ENCODE data around the gene NAB2. TPM values are rescaled to one million over a fixed set of nuclear protein-coding genes. Genes with fewer than 3 reads are reported as not detected.

The NAB2 gene
- total RNA-seq, 2 donors from 2014 or later = 19.0 to 65.5 TPM

DNA sequence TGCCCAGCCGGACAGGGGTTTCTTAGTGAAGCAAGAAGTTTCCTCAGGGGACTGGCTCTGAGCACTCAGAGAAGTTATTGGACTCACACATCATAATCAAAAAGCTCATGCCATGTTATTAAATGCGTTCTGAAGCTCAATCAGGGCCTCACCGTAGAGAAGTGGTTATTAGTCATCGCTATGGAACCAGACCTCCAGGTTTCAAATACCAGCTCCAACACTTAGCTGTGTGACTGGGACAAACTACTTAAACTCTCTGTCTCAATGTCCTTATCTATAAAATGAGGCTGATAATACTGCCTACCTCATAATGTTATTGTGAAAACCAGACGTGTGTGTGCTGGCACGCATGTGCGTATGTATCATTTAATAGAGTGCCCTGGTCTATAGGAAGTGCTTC lies 14.9 kb downstream of the NAB2 start:
- 91% methylated on average over 7 of the region's 7 CpGs for WGBS
- no peaks in the 10 kb centered on the region for H3K4me1 ChIP-seq (replicated peaks)

GRCh38 chr12:57104292-57104910 lies 15.5 kb downstream of the NAB2 start:
- 95% methylated on average over 11 of the region's 12 CpGs for WGBS
- no peaks in the 10 kb centered on the region for H3K9me3 ChIP-seq
- TF ChIP-seq POLR2A (IDR thresholded peaks at IDR 0.05) = no peak
- TF ChIP-seq, protein P1, sequence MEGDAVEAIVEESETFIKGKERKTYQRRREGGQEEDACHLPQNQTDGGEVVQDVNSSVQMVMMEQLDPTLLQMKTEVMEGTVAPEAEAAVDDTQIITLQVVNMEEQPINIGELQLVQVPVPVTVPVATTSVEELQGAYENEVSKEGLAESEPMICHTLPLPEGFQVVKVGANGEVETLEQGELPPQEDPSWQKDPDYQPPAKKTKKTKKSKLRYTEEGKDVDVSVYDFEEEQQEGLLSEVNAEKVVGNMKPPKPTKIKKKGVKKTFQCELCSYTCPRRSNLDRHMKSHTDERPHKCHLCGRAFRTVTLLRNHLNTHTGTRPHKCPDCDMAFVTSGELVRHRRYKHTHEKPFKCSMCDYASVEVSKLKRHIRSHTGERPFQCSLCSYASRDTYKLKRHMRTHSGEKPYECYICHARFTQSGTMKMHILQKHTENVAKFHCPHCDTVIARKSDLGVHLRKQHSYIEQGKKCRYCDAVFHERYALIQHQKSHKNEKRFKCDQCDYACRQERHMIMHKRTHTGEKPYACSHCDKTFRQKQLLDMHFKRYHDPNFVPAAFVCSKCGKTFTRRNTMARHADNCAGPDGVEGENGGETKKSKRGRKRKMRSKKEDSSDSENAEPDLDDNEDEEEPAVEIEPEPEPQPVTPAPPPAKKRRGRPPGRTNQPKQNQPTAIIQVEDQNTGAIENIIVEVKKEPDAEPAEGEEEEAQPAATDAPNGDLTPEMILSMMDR (IDR thresholded peaks at IDR 0.05) = no peak
- no peak for TF ChIP-seq POLR2AphosphoS5 (IDR thresholded peaks at IDR 0.05)
- intact Hi-C loops (cut with DNase I) = no loop called here
- H3K4me1 ChIP-seq (replicated peaks) = no peaks in the 10 kb centered on the region
- H3K36me3 ChIP-seq = peaks cover 17 to 26% of the 10 kb centered on the region in 2 donors
- H3K4me3 ChIP-seq = no peak overlapping the region
- DNase-seq (ENCODE audit: low spot score) = no peak
- no peaks in the 10 kb centered on the region for H3K27me3 ChIP-seq (replicated peaks; ENCODE audit: insufficient read depth)
- H3K27ac ChIP-seq = no peak overlapping the region

More for the DNA sequence above, 14.9 kb downstream of the NAB2 start:
- intact Hi-C loops (cut with DNase I) = no loop called here
- TF ChIP-seq, protein P1 (IDR thresholded peaks at IDR 0.05) = no peak
- TF ChIP-seq POLR2A (IDR thresholded peaks at IDR 0.05) = no peak
- TF ChIP-seq POLR2AphosphoS5 (IDR thresholded peaks at IDR 0.05) = no peak
- Histone ChIP-seq H3K27ac (no peak overlapping the region), H3K36me3 (peaks cover 22 to 27% of the 10 kb centered on the region in 2 donors), H3K27me3 (replicated peaks; ENCODE audit: insufficient read depth) (no peaks in the 10 kb centered on the region), H3K9me3 (no peaks in the 10 kb centered on the region), H3K4me3 (no peak overlapping the region)
- DNase-seq (ENCODE audit: low spot score) = no peak

DNA sequence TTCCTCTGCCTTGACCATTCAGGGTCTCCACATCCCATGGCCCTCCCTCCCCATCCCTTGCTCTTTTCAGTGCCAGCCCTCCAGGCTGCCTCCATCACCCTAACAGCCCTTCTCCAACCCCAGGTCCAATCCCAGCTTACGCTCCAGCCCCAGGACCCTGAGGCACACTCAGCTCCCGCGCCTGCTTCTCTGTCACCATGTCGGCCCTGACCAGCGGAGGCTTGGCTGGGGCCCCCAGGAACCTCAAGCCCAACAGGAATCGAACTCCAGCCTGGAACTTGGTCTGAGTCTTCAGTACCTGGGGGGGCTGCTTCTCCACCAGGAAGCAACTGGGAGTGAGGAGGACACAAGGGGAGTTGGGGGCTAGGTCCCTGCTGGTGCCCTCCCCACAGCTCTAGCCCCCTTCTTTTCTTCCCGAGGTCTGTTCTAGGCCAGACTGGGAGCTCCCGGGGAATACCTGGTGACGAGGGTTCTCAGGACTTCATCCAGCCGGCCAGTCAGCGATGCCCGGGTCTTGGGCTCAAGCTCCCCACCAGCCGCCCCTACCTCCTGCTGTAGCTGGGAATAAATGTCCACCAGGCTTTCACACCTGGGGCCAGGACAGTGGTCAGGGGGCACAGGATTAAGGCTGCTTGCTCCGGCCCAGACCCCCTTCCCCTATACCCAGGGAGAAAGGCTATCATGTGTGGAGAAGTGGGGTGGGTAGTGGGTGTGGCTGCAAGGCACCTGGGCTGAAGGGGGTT lies 16.3 kb downstream of the NAB2 start:
- WGBS = 94% methylated on average over 14 of the region's 14 CpGs
- H3K4me3 ChIP-seq = no peak overlapping the region
- H3K9me3 ChIP-seq = no peaks in the 10 kb centered on the region
- intact Hi-C loops (cut with DNase I) = no loop called here
- H3K27ac ChIP-seq = no peak overlapping the region
- no peak for TF ChIP-seq POLR2A (IDR thresholded peaks at IDR 0.05)
- TF ChIP-seq, protein P1 (IDR thresholded peaks at IDR 0.05) = no peak
- peaks cover 5% of the 10 kb centered on the region for H3K4me1 ChIP-seq (replicated peaks)
- no peaks in the 10 kb centered on the region for H3K27me3 ChIP-seq (replicated peaks; ENCODE audit: insufficient read depth)
- DNase-seq (ENCODE audit: low spot score) = no peak
- peaks cover 9 to 23% of the 10 kb centered on the region in 2 donors for H3K36me3 ChIP-seq

DNA sequence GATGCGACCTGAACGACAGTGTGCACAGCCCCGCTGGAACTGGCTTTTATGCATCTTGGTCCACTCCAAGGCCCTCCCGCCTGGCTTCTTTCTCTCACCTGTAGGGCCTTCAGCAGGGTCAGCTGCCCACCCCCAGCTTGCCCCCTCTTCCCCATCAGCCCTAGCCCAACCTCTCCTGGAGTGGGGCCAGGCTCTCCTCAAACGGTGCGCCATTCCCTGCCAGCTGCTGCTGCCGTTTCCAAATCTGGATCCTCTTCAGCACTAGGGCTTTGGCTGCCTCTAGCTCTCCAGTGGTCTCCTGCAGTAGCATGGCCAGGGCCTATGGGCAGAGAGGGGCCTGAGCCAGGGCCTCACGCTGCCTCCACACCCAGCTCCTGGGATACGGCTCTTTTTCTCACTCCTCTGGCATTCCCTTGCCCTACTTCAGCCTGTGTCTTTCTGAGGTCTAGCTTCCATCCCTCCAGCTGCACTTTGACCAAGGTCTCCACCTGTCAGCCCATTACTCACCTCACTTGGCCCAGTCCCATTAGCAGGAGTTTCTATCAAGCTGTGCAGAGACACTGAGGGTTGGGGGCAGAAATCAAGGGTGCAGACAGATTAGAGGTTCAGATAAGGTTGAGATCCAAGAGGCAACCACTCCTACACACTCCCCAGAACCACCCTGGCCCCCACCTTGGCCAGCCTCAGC lies 17.3 kb downstream of the NAB2 start:
- Histone ChIP-seq H3K27me3 (replicated peaks; ENCODE audit: insufficient read depth) (no peaks in the 10 kb centered on the region), H3K4me1 (replicated peaks) (peaks cover 5% of the 10 kb centered on the region), H3K27ac (no peak overlapping the region), H3K4me3 (no peak overlapping the region), H3K36me3 (peaks cover 8 to 23% of the 10 kb centered on the region in 2 donors), H3K9me3 (no peaks in the 10 kb centered on the region)
- WGBS = 71% methylated on average over 9 of the region's 9 CpGs
- TF ChIP-seq POLR2AphosphoS5 (IDR thresholded peaks at IDR 0.05) = no peak
- TF ChIP-seq, protein P1 (IDR thresholded peaks at IDR 0.05) = no peak
- no peak for TF ChIP-seq POLR2A (IDR thresholded peaks at IDR 0.05)
- intact Hi-C loops (cut with DNase I) = no loop called here
- no peak for DNase-seq (ENCODE audit: low spot score)
